ENCODE results near the gene ZBTB4. TPM values are rescaled to one million over a fixed set of nuclear protein-coding genes. Genes with fewer than 3 reads are reported as not detected.

Gene ZBTB4
- total RNA-seq, 1 experiment from 2014 or later, result 14.4 TPM

DNA sequence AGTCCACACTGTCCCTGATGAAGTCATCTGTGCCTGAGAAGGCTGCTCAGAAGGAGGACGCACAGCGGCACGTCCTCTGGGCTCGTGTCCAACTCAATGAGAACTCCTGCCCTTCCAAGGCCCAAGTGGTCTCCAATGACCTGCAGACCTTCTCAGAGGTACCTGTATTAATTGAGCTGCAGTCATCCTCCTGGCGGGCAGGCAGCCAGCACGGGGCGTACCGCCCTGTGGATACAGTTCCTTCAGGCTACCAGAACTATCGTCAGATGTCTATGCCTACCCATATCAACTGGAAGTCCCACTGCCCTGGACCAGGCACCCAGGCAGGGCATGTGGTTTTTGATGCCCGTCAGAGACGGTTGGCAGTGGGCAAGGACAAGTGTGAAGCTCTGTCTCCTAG lies 47.1 kb downstream of the ZBTB4 start:
- Histone ChIP-seq H3K14ac (ENCODE audit: insufficient read depth, low read length) (no peak overlapping the region), H4K5ac (ENCODE audit: insufficient read length, low read depth, low read length) (no peak overlapping the region), H3K23me2 (ENCODE audit: insufficient read length, low read depth, low read length, poor library complexity, severe bottlenecking) (peaks cover 9% of the 10 kb centered on the region), H3K18ac (ENCODE audit: insufficient read length, low read depth, low read length) (no peak overlapping the region), H3K79me1 (ENCODE audit: insufficient read depth, low read depth, low read length, poor library complexity, severe bottlenecking) (no peaks in the 10 kb centered on the region), H3K9ac (ENCODE audit: extremely low read depth, insufficient read length, low read length) (no peak overlapping the region), H3K23ac (ENCODE audit: insufficient read length, low read depth, low read length) (no peak overlapping the region), H4K20me1 (ENCODE audit: control insufficient read depth, insufficient read depth, insufficient read length) (no peaks in the 10 kb centered on the region), H3K79me2 (ENCODE audit: insufficient read depth, low read length) (no peaks in the 10 kb centered on the region), H2BK20ac (ENCODE audit: low read depth, low read length, poor library complexity, severe bottlenecking) (no peak overlapping the region), H3K27ac (ENCODE audit: insufficient read length, low read depth, low read length) (no peak overlapping the region), H2BK12ac (ENCODE audit: insufficient read length, low read depth, low read length) (no peak overlapping the region), H3K56ac (ENCODE audit: insufficient read length, low read depth, low read length) (no peak overlapping the region), H2AK5ac (ENCODE audit: insufficient read length, low read length) (no peak overlapping the region), H3T11ph (ENCODE audit: low read length) (no peak overlapping the region), H2BK120ac (ENCODE audit: low read depth, low read length, poor library complexity, severe bottlenecking) (no peak overlapping the region), H3K27me3 (ENCODE audit: insufficient read depth, low read length) (no peaks in the 10 kb centered on the region; the same call in 1 of the 2 replicates), H3K4me2 (ENCODE audit: insufficient read depth, insufficient read length, low read length) (no peak overlapping the region), H4K8ac (replicated peaks; ENCODE audit: insufficient read length, low read depth, low read length) (no peak overlapping the region), H3K4ac (ENCODE audit: low read depth, low read length) (no peak overlapping the region), H2BK5ac (ENCODE audit: insufficient read length, low read length) (no peak overlapping the region), H2BK15ac (ENCODE audit: low read depth, low read length) (no peak overlapping the region), H3K9me3 (ENCODE audit: control insufficient read depth, low read depth, low read length) (no peaks in the 10 kb centered on the region), H2AFZ (ENCODE audit: low read length) (no peak overlapping the region), H3K4me1 (ENCODE audit: insufficient read depth, low read length) (no peaks in the 10 kb centered on the region), H4K91ac (ENCODE audit: insufficient read length, low read depth, low read length) (no peak overlapping the region)
- no peaks in the 10 kb centered on the region; a peak in 1 of 5 replicates for H3K9me3 Mint-ChIP-seq
- no peak overlapping the region for H3K27ac Mint-ChIP-seq
- no CpG with 5 or more reads among the region's 11 CpGs for WGBS (ENCODE audit: extremely low coverage, insufficient read length, low lambda C conversion rate)
- peaks cover 5% of the 10 kb centered on the region in 2 experiments; a peak in 3 of 4 replicates for H3K4me1 Mint-ChIP-seq
- DNase-seq, result no peak
- H3K4me3 Mint-ChIP-seq, result no peak overlapping the region
- no peaks in the 10 kb centered on the region for H3K36me3 Mint-ChIP-seq (ENCODE audit: insufficient read depth in 1 of 3, low read depth in 3 of 3)
- TF ChIP-seq, protein P1, sequence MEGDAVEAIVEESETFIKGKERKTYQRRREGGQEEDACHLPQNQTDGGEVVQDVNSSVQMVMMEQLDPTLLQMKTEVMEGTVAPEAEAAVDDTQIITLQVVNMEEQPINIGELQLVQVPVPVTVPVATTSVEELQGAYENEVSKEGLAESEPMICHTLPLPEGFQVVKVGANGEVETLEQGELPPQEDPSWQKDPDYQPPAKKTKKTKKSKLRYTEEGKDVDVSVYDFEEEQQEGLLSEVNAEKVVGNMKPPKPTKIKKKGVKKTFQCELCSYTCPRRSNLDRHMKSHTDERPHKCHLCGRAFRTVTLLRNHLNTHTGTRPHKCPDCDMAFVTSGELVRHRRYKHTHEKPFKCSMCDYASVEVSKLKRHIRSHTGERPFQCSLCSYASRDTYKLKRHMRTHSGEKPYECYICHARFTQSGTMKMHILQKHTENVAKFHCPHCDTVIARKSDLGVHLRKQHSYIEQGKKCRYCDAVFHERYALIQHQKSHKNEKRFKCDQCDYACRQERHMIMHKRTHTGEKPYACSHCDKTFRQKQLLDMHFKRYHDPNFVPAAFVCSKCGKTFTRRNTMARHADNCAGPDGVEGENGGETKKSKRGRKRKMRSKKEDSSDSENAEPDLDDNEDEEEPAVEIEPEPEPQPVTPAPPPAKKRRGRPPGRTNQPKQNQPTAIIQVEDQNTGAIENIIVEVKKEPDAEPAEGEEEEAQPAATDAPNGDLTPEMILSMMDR (conservative IDR thresholded peaks at IDR 0.05), result no peak
- H3K27me3 Mint-ChIP-seq (ENCODE audit: low read depth), result peaks cover 15% of the 10 kb centered on the region
